ENCODE data around the gene PNLIP.

- TF ChIP-seq EZH2 (IDR thresholded peaks at IDR 0.05; ENCODE audit: insufficient read depth, poor library complexity, severe bottlenecking) (no peak), EZH2phosphoT487 (IDR thresholded peaks at IDR 0.05; ENCODE audit: insufficient read depth, low read depth) (no peak)
Measured at GRCh38 chr10:116597543-116597942, 51.8 kb downstream of the PNLIP start.
